GM10266 (cell line): ENCODE results near the gene TAF10.

Experiments used
- DNase-seq: peaks from one replicate; pipeline ENCODE4 v3.0.0; 2012; ENCODE audit errors: extremely low spot score
- TF ChIP-seq, protein P1 (sequence below): IDR thresholded peaks from 2 replicates; pipeline ENCODE4 v1.5.1; 2012; ENCODE audit warnings: mild to moderate bottlenecking, low read depth; ENCODE audit not compliant: control insufficient read depth, insufficient read depth; ENCODE audit errors: missing control alignments

Gene TAF10

DNA sequence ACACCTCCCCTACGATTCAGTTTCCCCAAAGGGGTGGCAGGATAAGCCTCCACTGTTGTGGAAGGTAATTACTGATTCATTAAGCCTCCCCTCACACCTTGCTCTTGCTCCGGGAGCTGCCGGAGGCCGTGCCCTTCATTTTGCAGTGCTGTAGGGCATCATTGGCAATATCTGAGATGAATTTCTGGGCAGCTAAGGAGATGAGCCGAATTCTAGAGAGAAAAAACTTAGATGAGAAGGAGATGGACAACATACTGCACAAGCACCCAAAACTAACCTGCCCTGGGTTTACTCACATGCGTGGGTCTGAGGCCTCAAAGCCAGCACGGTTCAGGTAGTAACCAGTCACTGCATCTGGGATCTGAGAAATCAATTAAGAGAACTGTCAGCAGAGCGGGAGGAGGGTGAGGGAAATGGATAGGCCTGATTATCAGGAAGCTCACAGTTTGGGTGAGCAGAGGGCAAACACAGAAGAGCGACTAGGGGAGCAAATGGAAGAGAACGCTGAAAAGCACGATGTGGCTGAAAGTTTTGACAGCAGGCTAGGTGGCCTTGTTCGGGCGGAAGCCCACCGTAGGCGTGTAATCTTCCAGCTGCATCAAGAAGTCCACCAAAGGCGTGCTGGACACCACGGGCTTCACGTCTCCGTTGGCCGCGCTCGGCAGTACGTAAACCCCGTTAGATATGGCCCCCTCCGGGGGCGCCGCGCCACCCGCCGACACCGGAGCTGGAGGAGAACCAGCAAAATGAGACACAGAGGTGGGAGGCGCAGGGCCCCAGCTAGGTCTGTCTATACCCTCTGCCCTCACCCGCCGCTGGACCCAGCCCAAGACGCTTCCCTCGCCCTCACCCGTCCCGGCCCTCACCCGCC, 689 bp downstream of the TAF10 start:
- DNase-seq = no peak
- TF ChIP-seq, protein P1, sequence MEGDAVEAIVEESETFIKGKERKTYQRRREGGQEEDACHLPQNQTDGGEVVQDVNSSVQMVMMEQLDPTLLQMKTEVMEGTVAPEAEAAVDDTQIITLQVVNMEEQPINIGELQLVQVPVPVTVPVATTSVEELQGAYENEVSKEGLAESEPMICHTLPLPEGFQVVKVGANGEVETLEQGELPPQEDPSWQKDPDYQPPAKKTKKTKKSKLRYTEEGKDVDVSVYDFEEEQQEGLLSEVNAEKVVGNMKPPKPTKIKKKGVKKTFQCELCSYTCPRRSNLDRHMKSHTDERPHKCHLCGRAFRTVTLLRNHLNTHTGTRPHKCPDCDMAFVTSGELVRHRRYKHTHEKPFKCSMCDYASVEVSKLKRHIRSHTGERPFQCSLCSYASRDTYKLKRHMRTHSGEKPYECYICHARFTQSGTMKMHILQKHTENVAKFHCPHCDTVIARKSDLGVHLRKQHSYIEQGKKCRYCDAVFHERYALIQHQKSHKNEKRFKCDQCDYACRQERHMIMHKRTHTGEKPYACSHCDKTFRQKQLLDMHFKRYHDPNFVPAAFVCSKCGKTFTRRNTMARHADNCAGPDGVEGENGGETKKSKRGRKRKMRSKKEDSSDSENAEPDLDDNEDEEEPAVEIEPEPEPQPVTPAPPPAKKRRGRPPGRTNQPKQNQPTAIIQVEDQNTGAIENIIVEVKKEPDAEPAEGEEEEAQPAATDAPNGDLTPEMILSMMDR = no peak

DNA sequence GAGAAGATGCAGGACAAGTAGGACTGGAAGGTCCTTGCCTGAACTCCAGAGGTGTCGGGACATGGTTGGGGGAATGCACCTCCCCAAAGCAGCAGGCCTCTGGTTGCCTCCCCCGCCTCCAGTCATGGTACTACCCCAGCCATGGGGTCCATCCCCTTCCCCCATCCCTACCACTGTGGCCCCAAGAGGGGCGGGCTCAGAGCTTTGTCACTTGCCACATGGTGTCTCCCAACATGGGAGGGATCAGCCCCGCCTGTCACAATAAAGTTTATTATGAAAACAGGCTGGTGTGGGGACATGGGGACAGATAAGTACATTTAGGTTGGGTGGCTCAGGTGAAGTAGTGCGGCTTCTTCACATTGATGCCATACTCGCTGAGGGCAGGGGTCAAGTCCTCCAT, 1.4 kb downstream of the TAF10 start:
- TF ChIP-seq, protein P1 = no peak
- DNase-seq = no peak

DNA sequence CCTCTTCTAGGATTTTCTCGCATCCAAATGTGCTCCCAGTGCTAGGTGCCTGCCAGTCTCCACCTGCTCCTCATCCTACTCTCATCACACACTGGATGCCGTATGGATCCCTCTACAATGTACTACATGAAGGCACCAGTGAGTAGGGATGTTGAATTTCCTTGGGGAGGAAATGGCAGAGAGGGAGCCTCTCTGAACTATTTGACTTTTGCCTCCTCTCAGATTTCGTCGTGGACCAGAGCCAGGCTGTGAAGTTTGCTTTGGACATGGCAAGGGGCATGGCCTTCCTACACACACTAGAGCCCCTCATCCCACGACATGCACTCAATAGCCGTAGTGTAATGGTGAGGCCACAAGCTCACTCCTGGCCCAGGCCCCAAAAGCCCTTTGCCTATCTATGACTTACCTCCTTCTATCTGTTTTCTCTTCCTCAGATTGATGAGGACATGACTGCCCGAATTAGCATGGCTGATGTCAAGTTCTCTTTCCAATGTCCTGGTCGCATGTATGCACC, 2.5 kb downstream of the TAF10 start:
- DNase-seq = no peak
- TF ChIP-seq, protein P1 = no peak

DNA sequence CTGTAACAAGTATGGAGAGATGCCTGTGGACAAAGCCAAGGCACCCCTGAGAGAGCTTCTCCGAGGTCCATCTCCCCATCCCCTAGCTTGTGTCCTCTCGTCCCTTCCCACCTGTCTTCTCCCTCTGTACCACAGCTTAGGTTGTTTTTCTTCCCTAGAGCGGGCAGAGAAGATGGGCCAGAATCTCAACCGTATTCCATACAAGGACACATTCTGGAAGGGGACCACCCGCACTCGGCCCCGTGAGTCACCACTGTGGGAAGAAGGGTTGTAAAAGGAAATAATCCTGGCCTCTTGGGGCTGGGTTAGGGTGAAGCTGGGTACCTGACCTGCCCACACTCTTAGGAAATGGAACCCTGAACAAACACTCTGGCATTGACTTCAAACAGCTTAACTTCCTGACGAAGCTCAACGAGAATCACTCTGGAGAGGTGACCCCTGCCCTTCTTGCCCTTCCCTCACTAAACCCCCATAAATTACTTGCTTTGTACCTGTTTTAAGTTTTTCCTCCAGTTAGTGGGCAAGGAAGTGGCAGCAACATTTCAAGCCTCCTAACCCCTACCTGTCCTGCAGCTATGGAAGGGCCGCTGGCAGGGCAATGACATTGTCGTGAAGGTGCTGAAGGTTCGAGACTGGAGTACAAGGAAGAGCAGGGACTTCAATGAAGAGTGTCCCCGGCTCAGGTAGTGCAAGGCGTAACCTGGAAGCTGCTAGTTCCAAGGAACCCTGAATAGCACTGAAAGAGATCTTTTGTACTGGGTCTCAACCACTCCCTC, 3.1 kb downstream of the TAF10 start:
- TF ChIP-seq, protein P1 = no peak
- no peak for DNase-seq

DNA sequence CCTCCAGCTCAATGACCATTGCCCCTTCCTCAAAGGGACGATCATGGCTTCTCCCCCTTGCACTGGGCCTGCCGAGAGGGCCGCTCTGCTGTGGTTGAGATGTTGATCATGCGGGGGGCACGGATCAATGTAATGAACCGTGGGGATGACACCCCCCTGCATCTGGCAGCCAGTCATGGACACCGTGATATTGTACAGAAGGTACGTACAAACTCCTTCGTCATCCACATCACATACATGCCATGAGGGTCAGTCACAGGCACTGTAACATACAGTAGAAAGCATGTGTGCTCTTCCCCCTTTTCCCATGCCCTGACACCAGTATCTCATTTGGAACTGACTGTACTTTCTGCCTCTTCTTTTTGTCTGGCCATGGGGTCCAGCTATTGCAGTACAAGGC, 4.0 kb downstream of the TAF10 start:
- DNase-seq = no peak
- TF ChIP-seq, protein P1 = no peak

DNA sequence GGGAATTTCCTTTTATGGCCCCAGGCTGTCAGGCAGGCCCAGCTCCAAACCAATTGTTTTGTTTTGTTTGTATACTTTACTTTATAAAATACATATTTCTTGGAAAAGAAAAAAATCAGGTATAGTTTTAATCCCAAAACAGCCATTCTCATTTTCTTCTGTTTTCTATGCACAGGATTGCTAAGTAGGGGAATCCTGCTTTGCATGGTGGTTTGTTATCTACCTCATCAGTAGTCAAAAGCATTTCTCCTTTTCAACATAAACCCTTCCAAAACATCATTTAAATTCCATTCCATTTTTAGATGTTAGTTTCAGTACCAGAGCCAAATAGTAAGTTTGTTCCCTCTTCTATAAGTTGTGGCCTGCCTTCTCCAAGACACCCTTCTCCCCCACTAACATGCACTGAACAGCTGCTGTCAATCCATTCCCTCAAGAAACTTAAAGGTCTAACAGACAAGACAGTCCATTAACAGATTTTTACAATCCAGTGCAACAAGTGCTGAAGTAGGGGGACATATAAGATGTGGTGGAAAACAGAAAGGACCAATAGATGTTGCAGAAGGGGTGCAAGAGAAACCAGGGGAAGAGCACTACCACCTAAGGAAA, 4.7 kb downstream of the TAF10 start:
- TF ChIP-seq, protein P1 = no peak
- no peak for DNase-seq
